Neural progenitor cell (in vitro differentiated cells): ENCODE results near the gene TXN2. TPM values are rescaled to one million over a fixed set of nuclear protein-coding genes. Genes with fewer than 3 reads are reported as not detected.
A peak's percentile ranks its signal among the peaks of the same experiment; 100 is the strongest.

Source experiments
- DNase-seq: peaks from one replicate; pipeline ENCODE4 v3.0.0-alpha.2; 2016; ENCODE audit warnings: low spot score
- H2AFZ ChIP-seq: fragments of 200-600 bp; sonication (generic); replicated peaks from 2 replicates; pipeline ENCODE4 v1.6.1; 2016; ENCODE audit warnings: antibody characterized with exemption
- H3F3A ChIP-seq: fragments of 200-600 bp; sonication (generic); 2 replicates; pipeline ENCODE4 v1.6.1; 2016; ENCODE audit warnings: antibody characterized with exemption, low read depth
- H3K27ac ChIP-seq: fragments of 200-600 bp; sonication (generic); 2 replicates; pipeline ENCODE4 v1.5.1; 2016; ENCODE audit warnings: mild to moderate bottlenecking
- H3K27me3 ChIP-seq: fragments of 200-600 bp; sonication (generic); 2 replicates; pipeline ENCODE4 v1.6.1; 2016; ENCODE audit warnings: mild to moderate bottlenecking, moderate library complexity
- H3K36me3 ChIP-seq: fragments of 200-600 bp; sonication (generic); 2 replicates; pipeline ENCODE4 v1.5.1; 2016
- H3K4me1 ChIP-seq: fragments of 200-600 bp; sonication (generic); 2 replicates; pipeline ENCODE4 v1.6.1; 2016; ENCODE audit warnings: mixed run types
- H3K4me2 ChIP-seq: fragments of 200-600 bp; sonication (generic); 2 replicates; pipeline ENCODE4 v1.6.1; 2016
- H3K4me3 ChIP-seq: fragments of 200-600 bp; sonication (generic); 2 replicates; pipeline ENCODE4 v1.5.1; 2016
- H3K79me2 ChIP-seq: fragments of 200-600 bp; sonication (generic); 2 replicates; pipeline ENCODE4 v1.6.1; 2016; ENCODE audit warnings: low read depth
- H3K9ac ChIP-seq: fragments of 200-600 bp; sonication (generic); 2 replicates; pipeline ENCODE4 v1.6.1; 2016
- H3K9me3 ChIP-seq: fragments of 200-600 bp; sonication (generic); 2 replicates; pipeline ENCODE4 v1.5.1; 2016; ENCODE audit warnings: low read depth
- H4K20me1 ChIP-seq: fragments of 200-600 bp; sonication (generic); 2 replicates; pipeline ENCODE4 v1.6.1; 2016; ENCODE audit warnings: low read depth
- H3K27ac Mint-ChIP-seq: 3 replicates; pipeline ENCODE4 v1.8.0; 2021; ENCODE audit warnings: mixed read lengths
- H3K27me3 Mint-ChIP-seq: 2 replicates; pipeline ENCODE4 v1.8.0; 2022; ENCODE audit warnings: low read depth, mild to moderate bottlenecking, inconsistent platforms, moderate library complexity, mixed read lengths; ENCODE audit not compliant: insufficient read depth
- H3K36me3 Mint-ChIP-seq: 3 replicates; pipeline ENCODE4 v1.8.0; 2021; ENCODE audit warnings: mixed read lengths
- H3K4me1 Mint-ChIP-seq: 3 replicates; pipeline ENCODE4 v1.8.0; 2021; ENCODE audit warnings: mixed read lengths
- H3K4me3 Mint-ChIP-seq: 3 replicates; pipeline ENCODE4 v1.8.0; 2021; ENCODE audit warnings: mild to moderate bottlenecking, moderate library complexity, mixed read lengths
- H3K9me3 Mint-ChIP-seq: 3 replicates; pipeline ENCODE4 v1.8.0; 2020; ENCODE audit warnings: mixed read lengths
- CTCF ChIP-seq: fragments of 200-600 bp; sonication (generic); IDR thresholded peaks from 2 replicates; pipeline ENCODE4 v1.5.1; 2017; ENCODE audit warnings: antibody characterized with exemption, mild to moderate bottlenecking
- EZH2 ChIP-seq: fragments of 200-600 bp; sonication (generic); IDR thresholded peaks from 2 replicates; pipeline ENCODE4 v1.6.1; 2017; ENCODE audit warnings: antibody characterized with exemption, mild to moderate bottlenecking, moderate library complexity
- EZH2phosphoT487 ChIP-seq: fragments of 200-600 bp; sonication (generic); IDR thresholded peaks from 2 replicates; pipeline ENCODE4 v1.6.1; 2017; ENCODE audit warnings: antibody characterized with exemption
- total RNA-seq: library from RNA; depleted of rRNA; stranded (reverse); fragments of >200 nt; gene quantifications from 2 replicates; pipeline ENCODE4 v1.2.3, GENCODE V29; 2015; ENCODE audit warnings: low replicate concordance

Gene TXN2
- total RNA-seq, 1 donor from 2014 or later = 19.8 TPM

GRCh38 chr22:36505998-36506635 lies 24.7 kb upstream of the TXN2 start:
- no peak overlapping the region for H2AFZ ChIP-seq
- H3K27me3 ChIP-seq = peaks cover 3% of the 10 kb centered on the region
- DNase-seq = no peak
- H3K27me3 Mint-ChIP-seq = peaks cover 14% of the 10 kb centered on the region
- no peaks in the 10 kb centered on the region for H3K9me3 ChIP-seq
- H3K9me3 Mint-ChIP-seq = no peaks in the 10 kb centered on the region
- H3F3A ChIP-seq = peaks cover 24% of the 10 kb centered on the region
- H3K4me2 ChIP-seq = peak overlapping the region; percentile 42
- H3K4me3 ChIP-seq = peak overlapping the region; percentile 35
- H4K20me1 ChIP-seq = peaks cover under 1% of the 10 kb centered on the region
- H3K4me3 Mint-ChIP-seq = peak overlapping the region; percentile 79
- H3K4me1 ChIP-seq = no peaks in the 10 kb centered on the region
- TF ChIP-seq EZH2 (no peak), CTCF (no peak), EZH2phosphoT487 (no peak)
- H3K27ac Mint-ChIP-seq = no peak overlapping the region
- peaks cover 20% of the 10 kb centered on the region for H3K4me1 Mint-ChIP-seq
- H3K9ac ChIP-seq = no peak overlapping the region
- peaks cover 13% of the 10 kb centered on the region for H3K36me3 Mint-ChIP-seq
- H3K27ac ChIP-seq = no peak overlapping the region
- peaks cover 4% of the 10 kb centered on the region for H3K36me3 ChIP-seq
- H3K79me2 ChIP-seq = no peaks in the 10 kb centered on the region

DNA sequence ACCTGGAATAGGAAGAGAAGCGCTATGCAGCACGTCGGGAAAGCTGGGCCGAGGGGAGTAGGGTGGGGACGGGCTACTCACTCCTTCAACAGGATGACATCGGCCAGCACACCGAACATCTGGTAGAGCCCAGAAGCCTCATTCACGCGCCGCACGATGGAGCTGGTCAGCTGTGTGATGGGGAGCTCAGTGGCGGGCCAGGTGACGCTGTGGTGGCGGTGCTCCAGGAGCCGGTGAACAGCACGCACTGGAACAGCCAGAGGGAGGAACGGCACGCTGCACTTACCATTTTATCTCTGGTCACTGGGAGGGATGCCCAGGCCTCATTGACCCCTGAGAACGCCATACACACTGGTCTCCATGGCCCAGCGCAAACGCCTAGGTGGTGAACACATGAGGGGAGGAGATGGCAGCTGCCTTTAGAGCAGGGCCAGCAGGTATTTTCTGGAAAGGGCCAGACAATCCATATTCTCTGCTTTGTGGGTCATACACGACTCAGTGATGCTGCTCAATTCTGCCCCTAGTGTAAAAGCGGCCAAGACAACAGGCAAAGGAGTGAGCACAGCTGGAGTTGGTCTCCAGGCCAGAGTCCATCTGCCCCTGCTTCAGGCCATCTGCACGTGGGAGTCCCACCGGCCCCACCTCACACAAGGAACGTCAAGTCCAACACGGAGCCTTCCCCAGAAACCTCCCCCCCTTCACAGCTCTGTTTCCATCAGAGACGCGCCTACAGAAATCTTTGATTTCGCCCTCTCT lies 16.6 kb upstream of the TXN2 start:
- Histone ChIP-seq H3K36me3 (no peaks in the 10 kb centered on the region), H3K79me2 (no peaks in the 10 kb centered on the region), H3F3A (no peaks in the 10 kb centered on the region), H2AFZ (no peak overlapping the region), H3K4me2 (no peak overlapping the region), H3K9me3 (no peaks in the 10 kb centered on the region), H4K20me1 (no peaks in the 10 kb centered on the region), H3K27me3 (no peaks in the 10 kb centered on the region), H3K9ac (no peak overlapping the region), H3K4me1 (no peaks in the 10 kb centered on the region), H3K27ac (no peak overlapping the region), H3K4me3 (no peak overlapping the region)
- no peak for DNase-seq
- H3K9me3 Mint-ChIP-seq = no peaks in the 10 kb centered on the region
- H3K4me3 Mint-ChIP-seq = no peak overlapping the region
- H3K4me1 Mint-ChIP-seq = no peaks in the 10 kb centered on the region
- no peak for TF ChIP-seq CTCF
- TF ChIP-seq EZH2 = no peak
- TF ChIP-seq EZH2phosphoT487 = no peak
- peaks cover 13% of the 10 kb centered on the region for H3K36me3 Mint-ChIP-seq
- no peak overlapping the region for H3K27ac Mint-ChIP-seq
- peaks cover 2% of the 10 kb centered on the region for H3K27me3 Mint-ChIP-seq

DNA sequence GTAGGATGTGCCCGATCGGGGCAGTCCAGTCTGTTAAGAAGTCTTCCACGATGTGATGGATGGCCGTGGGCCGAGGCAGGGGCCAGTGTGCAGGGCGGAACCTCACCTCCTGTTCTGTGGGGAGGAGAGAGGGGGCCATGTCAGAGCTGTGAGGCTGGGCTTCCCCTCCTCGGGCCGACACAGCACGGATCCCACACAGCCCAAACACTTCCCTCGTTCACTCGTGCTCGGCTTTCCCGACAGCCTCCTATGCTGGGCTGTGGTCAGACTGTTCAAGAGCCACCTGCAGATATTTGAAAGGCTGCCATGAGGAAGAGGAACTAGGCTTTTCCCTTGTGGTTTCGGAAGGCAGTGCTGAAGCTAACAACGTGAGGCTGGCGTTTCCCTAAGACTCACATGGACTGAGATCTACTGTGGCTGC lies 12.3 kb upstream of the TXN2 start:
- DNase-seq = no peak
- no peaks in the 10 kb centered on the region for H3K36me3 ChIP-seq
- Mint-ChIP-seq H3K4me1 (no peaks in the 10 kb centered on the region), H3K27me3 (peaks cover 2% of the 10 kb centered on the region), H3K9me3 (no peaks in the 10 kb centered on the region), H3K4me3 (no peak overlapping the region), H3K27ac (no peak overlapping the region), H3K36me3 (peaks cover 26% of the 10 kb centered on the region)
- no peaks in the 10 kb centered on the region for H3K27me3 ChIP-seq
- no peaks in the 10 kb centered on the region for H3F3A ChIP-seq
- H2AFZ ChIP-seq = no peak overlapping the region
- H3K9me3 ChIP-seq = no peaks in the 10 kb centered on the region
- no peak for TF ChIP-seq CTCF
- TF ChIP-seq EZH2phosphoT487 = no peak
- TF ChIP-seq EZH2 = no peak
- no peak overlapping the region for H3K9ac ChIP-seq
- no peaks in the 10 kb centered on the region for H4K20me1 ChIP-seq
- H3K4me2 ChIP-seq = no peak overlapping the region
- H3K4me3 ChIP-seq = no peak overlapping the region
- no peak overlapping the region for H3K27ac ChIP-seq
- H3K79me2 ChIP-seq = no peaks in the 10 kb centered on the region
- no peaks in the 10 kb centered on the region for H3K4me1 ChIP-seq
